AG04449 (cell line): ENCODE measurements around the gene BCL2L1.

ENCODE experiments used
- CTCF ChIA-PET: fragments of 350-600 bp; formaldehyde crosslinking; extraction: SDS; loops from one replicate; lab custom pipeline; 2021; ENCODE audit warnings: antibody characterized with exemption; lab: Yijun Ruan, JAX
- POLR2A ChIA-PET: fragments of 400-600, 350-600 bp; formaldehyde crosslinking; extraction: SDS; loops from one replicate; lab custom pipeline; 2020; ENCODE audit warnings: antibody characterized with exemption, inconsistent platforms; lab: Yijun Ruan, JAX
- DNase-seq: peaks from one replicate; pipeline ENCODE4 v3.0.0-alpha.2; 2010; ENCODE audit warnings: low read depth, low spot score
- H3K4me3 ChIP-seq: 2 replicates; pipeline ENCODE4 v1.5.1; 2011; ENCODE audit warnings: low read depth, mild to moderate bottlenecking, control low read depth, low read length
- TF ChIP-seq, protein P1 (sequence below): IDR thresholded peaks from one replicate; pipeline ENCODE4 v1.5.1; 2011; ENCODE audit warnings: mild to moderate bottlenecking, moderate library complexity, low read length, control low read depth, inconsistent platforms; ENCODE audit not compliant: insufficient read depth; ENCODE audit errors: missing control alignments

The BCL2L1 gene

DNA sequence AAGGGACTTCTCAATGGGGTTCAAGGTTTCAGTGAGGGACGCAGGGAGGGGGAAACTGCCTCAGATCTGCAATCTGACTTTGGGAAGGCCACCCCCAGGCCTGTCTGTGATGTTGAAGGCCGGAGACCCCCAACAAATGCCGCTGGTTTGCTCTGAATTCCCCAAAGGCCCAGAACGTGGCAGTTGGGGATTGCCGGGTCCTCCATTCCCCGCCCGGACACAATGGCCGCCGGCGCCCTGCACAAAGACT is 326 bp upstream of the BCL2L1 start:
- H3K4me3 ChIP-seq: peak overlapping the region; percentile 76
- TF ChIP-seq, protein P1, sequence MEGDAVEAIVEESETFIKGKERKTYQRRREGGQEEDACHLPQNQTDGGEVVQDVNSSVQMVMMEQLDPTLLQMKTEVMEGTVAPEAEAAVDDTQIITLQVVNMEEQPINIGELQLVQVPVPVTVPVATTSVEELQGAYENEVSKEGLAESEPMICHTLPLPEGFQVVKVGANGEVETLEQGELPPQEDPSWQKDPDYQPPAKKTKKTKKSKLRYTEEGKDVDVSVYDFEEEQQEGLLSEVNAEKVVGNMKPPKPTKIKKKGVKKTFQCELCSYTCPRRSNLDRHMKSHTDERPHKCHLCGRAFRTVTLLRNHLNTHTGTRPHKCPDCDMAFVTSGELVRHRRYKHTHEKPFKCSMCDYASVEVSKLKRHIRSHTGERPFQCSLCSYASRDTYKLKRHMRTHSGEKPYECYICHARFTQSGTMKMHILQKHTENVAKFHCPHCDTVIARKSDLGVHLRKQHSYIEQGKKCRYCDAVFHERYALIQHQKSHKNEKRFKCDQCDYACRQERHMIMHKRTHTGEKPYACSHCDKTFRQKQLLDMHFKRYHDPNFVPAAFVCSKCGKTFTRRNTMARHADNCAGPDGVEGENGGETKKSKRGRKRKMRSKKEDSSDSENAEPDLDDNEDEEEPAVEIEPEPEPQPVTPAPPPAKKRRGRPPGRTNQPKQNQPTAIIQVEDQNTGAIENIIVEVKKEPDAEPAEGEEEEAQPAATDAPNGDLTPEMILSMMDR: no peak
- CTCF ChIA-PET: interaction anchor here (0.9 to 10.4 kb wide), 42 partner anchors 11 to 309 kb away, joined by 3 to 534 read pairs (median 11); partner anchors contain the start of genes ID1 and TPX2
- no peak for DNase-seq
- POLR2A ChIA-PET: interaction anchor here (1.0 to 5.7 kb wide), 8 partner anchors 9 to 146 kb away, joined by 3 to 42 read pairs (median 6); no protein-coding TSS in a partner anchor

DNA sequence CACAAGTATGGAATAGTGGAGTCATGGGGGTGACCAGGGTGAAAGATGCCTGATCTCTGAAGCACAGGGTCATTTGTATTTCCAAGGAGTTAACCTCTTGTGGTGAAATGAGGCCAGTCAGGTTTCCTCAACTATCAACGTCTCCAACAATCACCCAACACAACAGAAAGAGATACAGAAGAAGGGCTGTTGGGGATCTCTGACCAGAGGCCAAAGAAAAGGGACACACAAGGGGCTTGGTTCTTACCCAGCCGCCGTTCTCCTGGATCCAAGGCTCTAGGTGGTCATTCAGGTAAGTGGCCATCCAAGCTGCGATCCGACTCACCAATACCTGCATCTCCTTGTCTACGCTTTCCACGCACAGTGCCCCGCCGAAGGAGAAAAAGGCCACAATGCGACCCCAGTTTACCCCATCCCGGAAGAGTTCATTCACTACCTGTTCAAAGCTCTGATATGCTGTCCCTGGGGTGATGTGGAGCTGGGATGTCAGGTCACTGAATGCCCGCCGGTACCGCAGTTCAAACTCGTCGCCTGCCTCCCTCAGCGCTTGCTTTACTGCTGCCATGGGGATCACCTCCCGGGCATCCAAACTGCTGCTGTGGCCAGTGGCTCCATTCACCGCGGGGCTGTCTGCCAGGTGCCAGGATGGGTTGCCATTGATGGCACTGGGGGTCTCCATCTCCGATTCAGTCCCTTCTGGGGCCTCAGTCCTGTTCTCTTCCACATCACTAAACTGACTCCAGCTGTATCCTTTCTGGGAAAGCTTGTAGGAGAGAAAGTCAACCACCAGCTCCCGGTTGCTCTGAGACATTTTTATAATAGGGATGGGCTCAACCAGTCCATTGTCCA is 1.0 kb downstream of the BCL2L1 start:
- ChIA-PET CTCF (interaction anchor here (1.1 to 10.4 kb wide), 14 partner anchors 9 to 310 kb away, joined by 3 to 534 read pairs (median 44); partner anchors contain the start of genes ID1 and TPX2), POLR2A (interaction anchor here (0.5 to 5.7 kb wide), 3 partner anchors 22 to 104 kb away, joined by 3 to 42 read pairs (median 3); no protein-coding TSS in a partner anchor)
- peak overlapping the region; percentile 76 for H3K4me3 ChIP-seq
- no peak for DNase-seq
- TF ChIP-seq, protein P1: no peak

DNA sequence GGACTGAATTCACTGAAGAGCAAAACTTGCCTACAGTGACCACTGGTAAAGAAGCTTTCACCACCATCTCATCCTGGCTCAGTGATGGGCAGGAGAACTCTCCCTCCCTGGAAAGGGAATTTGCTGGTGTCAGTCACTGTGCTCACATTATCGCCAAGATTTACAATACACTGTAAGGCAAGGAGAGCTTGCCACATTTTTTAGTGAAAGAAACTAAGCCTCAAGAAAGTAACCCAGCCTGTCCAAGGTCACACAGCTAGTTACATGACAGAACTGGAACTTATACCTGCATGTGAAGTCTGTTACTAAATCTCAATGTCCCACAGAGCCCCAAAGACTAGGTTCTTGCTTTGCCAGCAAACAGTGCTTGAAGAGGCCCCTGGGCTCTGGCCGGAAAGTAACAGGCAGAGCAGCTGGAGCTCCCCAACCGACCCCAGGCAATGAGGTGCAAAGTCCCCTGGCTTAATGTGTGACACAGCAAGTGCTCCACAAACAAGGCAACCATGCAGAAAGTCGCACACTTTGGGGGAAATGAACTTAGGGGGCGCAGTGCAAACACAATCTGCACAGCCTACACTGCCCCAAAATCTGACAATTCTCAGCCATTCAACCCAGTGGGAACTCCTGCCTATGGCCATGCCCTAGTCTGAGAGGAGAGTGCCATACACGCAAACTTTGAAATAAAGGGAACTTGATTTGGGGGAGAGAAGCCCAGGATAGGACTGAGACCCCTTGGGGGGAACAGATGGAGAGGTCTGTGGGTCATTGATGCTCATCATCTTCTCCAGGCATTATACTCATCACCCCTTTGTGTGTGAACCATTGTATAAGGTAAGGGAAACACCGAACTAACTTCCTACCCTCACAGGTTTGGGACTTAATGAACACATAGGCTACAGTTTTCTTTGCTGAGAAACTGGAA is 1.9 kb downstream of the BCL2L1 start:
- POLR2A ChIA-PET: interaction anchor here (1.1 to 5.7 kb wide), 2 partner anchors 9 to 58 kb away, joined by 3 to 42 read pairs; no protein-coding TSS in a partner anchor
- DNase-seq: no peak
- CTCF ChIA-PET: interaction anchor here (1.0 to 10.4 kb wide), 16 partner anchors 8 to 163 kb away, joined by 3 to 534 read pairs (median 33); partner anchors contain the start of genes ID1 and TPX2
- peak overlapping the region; percentile 76 for H3K4me3 ChIP-seq
- TF ChIP-seq, protein P1: no peak

DNA sequence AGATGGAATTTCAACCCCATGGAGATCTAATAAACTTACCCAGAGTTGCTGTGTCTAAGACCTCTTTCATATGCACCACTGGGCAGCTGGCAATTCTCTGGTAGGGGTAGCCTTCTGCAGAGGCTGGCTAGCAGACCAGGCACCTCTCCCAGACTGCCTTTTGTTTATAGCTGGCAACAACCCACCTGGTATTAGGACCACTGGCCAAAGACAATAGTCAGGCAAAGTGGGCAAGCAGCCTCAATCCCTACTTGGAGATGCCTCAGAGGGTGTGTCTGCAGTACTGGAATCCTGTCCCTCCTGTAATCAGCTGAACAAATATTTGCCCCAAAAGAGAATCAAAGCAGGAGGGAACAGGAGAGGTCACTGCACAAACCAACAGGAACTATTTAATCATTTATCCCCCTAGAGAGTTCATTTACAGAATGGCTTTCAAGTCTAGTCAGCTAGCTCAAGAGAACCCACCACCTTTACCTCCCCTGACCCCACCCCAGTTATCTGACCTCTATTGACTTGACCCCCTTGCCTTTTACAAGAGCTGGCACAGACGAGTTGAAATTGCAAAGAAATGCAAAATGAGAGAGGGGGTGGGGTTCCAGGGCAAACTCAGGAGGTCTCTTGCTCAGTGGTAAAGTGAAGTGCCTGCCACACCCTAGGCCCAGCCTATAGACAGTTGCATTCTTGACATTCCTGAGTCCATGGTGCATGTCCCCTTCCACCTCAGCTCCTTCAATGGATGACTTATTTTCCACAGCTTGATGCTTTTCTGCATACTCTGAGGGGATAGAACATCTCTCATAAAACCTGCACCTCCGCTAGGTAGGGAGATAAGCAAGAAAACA is 2.8 kb downstream of the BCL2L1 start:
- peak overlapping the region; percentile 76 for H3K4me3 ChIP-seq
- CTCF ChIA-PET: interaction anchor here (0.9 to 10.4 kb wide), 12 partner anchors 10 to 162 kb away, joined by 3 to 534 read pairs (median 5); partner anchors contain the start of gene ID1
- no peak for DNase-seq
- TF ChIP-seq, protein P1: no peak
- POLR2A ChIA-PET: interaction anchor here (1.1 to 5.7 kb wide), 2 partner anchors 8 to 57 kb away, joined by 3 to 42 read pairs; no protein-coding TSS in a partner anchor

DNA sequence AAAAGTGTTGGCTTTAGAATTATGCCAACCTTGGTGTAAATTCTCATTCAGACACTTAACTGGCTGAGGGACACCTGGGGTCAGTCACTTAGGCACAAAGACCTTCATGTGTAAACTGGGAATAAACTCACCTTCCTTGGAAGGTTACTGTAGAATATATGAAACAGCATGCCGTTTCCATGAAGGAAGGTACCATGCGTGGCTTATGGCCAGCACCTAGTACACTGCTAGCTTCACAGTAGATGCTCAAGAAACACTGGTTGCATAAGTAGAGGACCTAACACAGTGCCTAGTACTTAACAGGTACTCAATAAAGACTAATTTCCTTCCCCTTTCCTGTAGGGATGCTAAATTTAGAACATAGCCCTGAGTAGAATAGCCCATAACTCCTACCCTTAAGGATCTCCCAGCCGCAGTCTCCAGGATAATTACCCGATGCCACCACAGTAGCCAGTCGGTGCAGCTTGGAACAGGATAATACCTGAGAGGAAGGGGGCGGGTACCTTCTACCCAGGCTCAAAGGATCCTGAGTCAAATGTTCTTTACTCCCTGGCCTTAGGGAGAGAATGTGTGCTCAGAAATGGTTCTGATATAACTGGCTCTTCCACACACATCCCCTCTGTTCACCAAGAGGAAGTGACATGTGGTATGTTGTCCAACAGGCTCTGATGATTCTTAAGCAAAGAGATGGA is 3.6 kb downstream of the BCL2L1 start:
- ChIA-PET POLR2A (interaction anchor here (5.7 kb wide), 1 partner anchor 57 kb away, joined by 42 read pairs; no protein-coding TSS in a partner anchor), CTCF (interaction anchor here (0.9 to 10.4 kb wide), 10 partner anchors 9 to 162 kb away, joined by 3 to 534 read pairs (median 8); partner anchors contain the start of gene ID1)
- TF ChIP-seq, protein P1: no peak
- no peak for DNase-seq
- H3K4me3 ChIP-seq: peak overlapping the region; percentile 76
